NOMO-1 treated with dmso at 0.1 percent for 144 hours (cell line): ENCODE data around the gene OPRM1.

Experiments
- DNase-seq: peaks from one replicate; lab custom pipeline; 2025; ENCODE audit not compliant: unreplicated experiment; lab: John Stamatoyannopoulos, UW

Gene OPRM1

GRCh38 chr6:154080461-154081189, 41.6 kb downstream of the OPRM1 start:
- no peak for DNase-seq

GRCh38 chr6:154086510-154086909, 47.5 kb downstream of the OPRM1 start:
- no peak for DNase-seq

GRCh38 chr6:154092326-154092962, 53.4 kb downstream of the OPRM1 start:
- DNase-seq: no peak

- DNase-seq: no peak
Measured at GRCh38 chr6:154093231-154094044, 54.4 kb downstream of the OPRM1 start.

GRCh38 chr6:154095571-154095970, 56.5 kb downstream of the OPRM1 start:
- no peak for DNase-seq

- DNase-seq: no peak
Measured at GRCh38 chr6:154096316-154096715, 57.3 kb downstream of the OPRM1 start.

- DNase-seq: no peak
Measured at GRCh38 chr6:154096834-154097233, 57.8 kb downstream of the OPRM1 start.

GRCh38 chr6:154099211-154099610, 60.2 kb downstream of the OPRM1 start:
- DNase-seq: no peak

GRCh38 chr6:154106251-154106650, 67.2 kb downstream of the OPRM1 start:
- no peak for DNase-seq

- no peak for DNase-seq
Measured at GRCh38 chr6:154111025-154111424, 72.0 kb downstream of the OPRM1 start.

- no peak for DNase-seq
Measured at GRCh38 chr6:154112181-154112809, 73.3 kb downstream of the OPRM1 start.

GRCh38 chr6:154113392-154113791, 74.4 kb downstream of the OPRM1 start:
- no peak for DNase-seq

- no peak for DNase-seq
Measured at GRCh38 chr6:154117485-154117884, 78.4 kb downstream of the OPRM1 start.

- DNase-seq: no peak
Measured at GRCh38 chr6:154122195-154122925, 83.3 kb downstream of the OPRM1 start.

GRCh38 chr6:154123155-154123956, 84.3 kb downstream of the OPRM1 start:
- DNase-seq: no peak

GRCh38 chr6:154125421-154125820, 86.4 kb downstream of the OPRM1 start:
- DNase-seq: no peak

GRCh38 chr6:154127657-154128056, 88.6 kb downstream of the OPRM1 start:
- DNase-seq: no peak

GRCh38 chr6:154134471-154135147, 95.6 kb downstream of the OPRM1 start:
- no peak for DNase-seq

- no peak for DNase-seq
Measured at GRCh38 chr6:154138793-154139192, 99.8 kb downstream of the OPRM1 start.
